Activated CD4-positive, alpha-beta T cell treated with anti-CD3 and anti-CD28 coated beads, Interleukin-2, amount 50 U/mL, for 4 hours (primary cell): ENCODE measurements around the gene EPB41L4B.
"Not testable (repeated sequence)": the region's sequence is repeated elsewhere in the genome, so short reads cannot be mapped to it uniquely, and the experiment has no call there.

Experiments used
- DNase-seq, 2 experiments: peaks; one replicate each; pipeline ENCODE4 v3.0.0-alpha.2; 2020

The EPB41L4B gene

DNA sequence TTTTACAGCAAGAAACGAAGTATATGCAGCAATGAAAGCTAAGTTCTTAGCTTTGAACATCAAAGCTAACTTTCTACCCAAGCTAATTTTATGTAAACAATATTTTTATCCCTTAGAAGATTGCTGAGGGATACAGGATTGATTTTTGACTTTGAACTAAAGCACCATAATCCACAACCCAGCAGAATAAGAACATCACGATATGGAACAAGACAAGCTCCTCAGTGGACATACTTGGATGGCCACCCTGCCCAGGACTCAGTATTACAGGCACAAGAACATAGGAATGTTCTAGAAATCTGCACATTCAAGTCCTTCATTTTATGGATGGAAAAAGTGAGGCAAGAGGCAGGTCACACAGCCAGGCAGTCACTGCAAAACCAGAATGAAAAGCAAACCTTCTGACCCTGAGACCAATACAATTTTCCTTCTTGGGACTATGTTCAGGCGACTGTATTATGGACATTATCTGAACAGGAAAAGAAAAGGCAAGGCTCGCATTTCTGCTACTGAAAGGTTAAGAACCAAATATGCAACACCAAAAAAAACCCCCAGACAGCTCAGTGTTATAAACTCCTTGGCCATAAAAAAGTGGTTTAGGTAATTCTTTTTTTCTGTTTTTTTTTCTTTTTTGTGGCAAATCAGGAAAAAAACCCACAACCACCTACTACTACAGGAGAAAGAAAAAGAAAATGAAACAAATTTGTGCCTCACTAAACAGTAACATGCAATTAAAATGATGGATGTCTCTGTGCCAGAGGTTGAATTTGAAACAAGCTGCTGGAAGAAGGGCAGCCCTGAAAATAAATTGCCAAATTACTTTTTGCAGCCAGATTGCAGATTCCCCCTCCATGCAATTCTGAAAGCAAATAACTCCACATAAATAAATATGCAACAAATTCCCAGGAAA is 25.4 kb downstream of the EPB41L4B start:
- DNase-seq: no peak

- no peak for DNase-seq
These were observed 30.5 kb downstream of the EPB41L4B start for GRCh38 chr9:109290385-109290784.

- no peak for DNase-seq
These were observed 30.9 kb downstream of the EPB41L4B start for GRCh38 chr9:109289931-109290330.

DNA sequence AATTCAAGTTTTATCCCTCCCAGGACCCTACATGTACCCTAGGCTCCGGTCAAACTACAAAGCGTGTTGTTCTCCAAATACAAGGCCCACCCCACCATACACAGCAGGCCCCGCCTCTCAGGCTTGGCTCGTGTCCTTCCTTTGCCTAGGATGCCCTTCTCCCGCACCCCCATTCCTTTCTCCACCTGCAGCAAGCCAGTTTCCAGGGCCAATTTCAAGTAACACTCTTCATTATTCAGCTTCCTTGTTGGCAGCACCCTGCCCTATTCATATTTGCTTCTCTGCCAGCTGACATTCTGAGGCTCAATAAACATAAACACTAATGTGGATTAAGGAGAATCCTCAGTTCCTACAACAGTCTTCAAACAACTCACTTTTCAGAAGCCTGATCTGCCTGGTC is 31.7 kb downstream of the EPB41L4B start:
- DNase-seq: no peak

- DNase-seq: no peak
These were observed 33.9 kb downstream of the EPB41L4B start for GRCh38 chr9:109286981-109287380.

DNA sequence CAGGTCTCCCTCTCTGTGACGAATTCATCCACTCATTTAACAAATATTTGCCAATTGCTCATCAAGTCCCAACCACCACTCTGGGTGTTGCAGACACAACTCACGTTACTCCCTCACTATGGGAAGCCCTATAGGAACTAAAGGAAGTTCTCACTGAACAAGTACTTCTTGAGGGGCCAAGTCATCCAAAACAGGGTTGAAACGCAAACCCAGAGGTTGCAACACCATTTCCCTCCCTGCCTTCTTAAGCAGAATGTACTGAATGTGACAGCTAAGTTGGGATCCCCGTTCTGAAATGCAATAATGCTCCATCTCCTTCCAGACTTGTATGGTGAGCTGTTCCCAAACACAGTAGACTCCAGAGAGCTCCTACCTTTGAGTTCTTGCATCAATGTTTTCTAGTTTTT is 34.3 kb downstream of the EPB41L4B start:
- DNase-seq: no peak

- not testable (repeated sequence) for DNase-seq
These were observed 37.2 kb downstream of the EPB41L4B start for GRCh38 chr9:109283672-109284071.

GRCh38 chr9:109283012-109283411 is 37.8 kb downstream of the EPB41L4B start:
- no peak for DNase-seq

GRCh38 chr9:109282302-109282701 is 38.6 kb downstream of the EPB41L4B start:
- no peak for DNase-seq

- no peak for DNase-seq
These were observed 39.3 kb downstream of the EPB41L4B start for GRCh38 chr9:109281518-109281917.

GRCh38 chr9:109278848-109279247 is 42.0 kb downstream of the EPB41L4B start:
- no peak for DNase-seq

DNA sequence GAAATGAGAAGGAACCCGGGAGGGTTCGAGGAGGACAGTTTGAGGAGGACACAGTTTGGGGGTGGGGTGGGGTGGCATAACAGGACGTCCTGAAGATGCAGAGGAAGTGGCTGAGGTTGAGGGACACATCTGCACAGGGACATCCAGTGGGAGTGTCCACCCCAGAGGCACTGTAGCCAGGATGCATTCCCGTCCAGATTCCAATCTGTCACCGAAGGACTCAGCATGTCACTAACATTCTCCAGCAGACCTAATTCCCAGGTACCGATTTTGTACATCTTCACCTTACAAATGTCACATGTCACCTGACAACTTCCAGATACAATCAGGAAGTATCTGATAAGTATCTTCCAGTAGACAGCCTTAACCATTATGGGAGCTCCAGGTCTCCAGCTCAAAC is 42.6 kb downstream of the EPB41L4B start:
- DNase-seq: no peak

DNA sequence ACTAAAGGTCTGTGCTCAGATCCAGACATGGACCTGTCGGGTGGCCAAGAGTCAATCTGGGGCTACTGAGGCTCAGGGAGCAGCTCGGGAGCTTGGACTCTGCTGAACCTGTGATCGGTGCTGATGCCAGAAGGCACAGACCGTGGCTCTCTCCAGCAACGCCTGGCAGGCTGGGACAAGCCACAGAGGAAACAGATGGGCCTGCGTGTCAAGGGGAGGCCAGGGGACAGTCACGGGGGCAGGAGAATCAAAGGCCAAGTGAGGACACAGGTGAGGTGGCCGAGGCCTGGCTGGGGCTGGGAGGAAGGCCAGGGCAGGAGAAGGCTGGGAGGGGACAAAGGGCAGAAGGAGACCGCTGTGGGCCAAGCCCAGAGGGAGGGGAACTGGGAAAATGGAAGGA is 43.4 kb downstream of the EPB41L4B start:
- no peak for DNase-seq

- DNase-seq: no peak
These were observed 44.1 kb downstream of the EPB41L4B start for GRCh38 chr9:109276469-109277440.

GRCh38 chr9:109274884-109275730 is 45.8 kb downstream of the EPB41L4B start:
- DNase-seq: no peak

DNA sequence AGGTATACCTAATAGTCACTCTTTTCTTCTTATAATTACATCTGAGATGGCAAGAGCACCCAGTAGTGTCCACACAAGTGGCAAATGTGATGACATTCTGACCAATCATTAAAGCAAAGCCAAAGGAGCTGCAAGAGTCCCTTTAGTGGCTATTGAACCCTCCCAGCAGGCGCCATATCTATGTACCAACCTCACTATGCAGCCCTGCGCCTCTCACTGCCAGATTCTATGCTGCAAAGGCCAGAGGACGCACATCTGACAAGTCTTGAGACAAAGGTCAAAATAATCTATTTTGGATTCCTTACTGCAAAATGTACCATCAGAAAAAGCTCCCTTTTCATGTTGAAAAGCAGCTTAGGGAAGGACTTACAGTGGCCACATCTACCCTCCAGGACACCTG is 47.0 kb downstream of the EPB41L4B start:
- no peak for DNase-seq

- no peak for DNase-seq
These were observed 48.1 kb downstream of the EPB41L4B start for GRCh38 chr9:109272745-109273144.

- DNase-seq: no peak
These were observed 48.8 kb downstream of the EPB41L4B start for GRCh38 chr9:109272045-109272444.

DNA sequence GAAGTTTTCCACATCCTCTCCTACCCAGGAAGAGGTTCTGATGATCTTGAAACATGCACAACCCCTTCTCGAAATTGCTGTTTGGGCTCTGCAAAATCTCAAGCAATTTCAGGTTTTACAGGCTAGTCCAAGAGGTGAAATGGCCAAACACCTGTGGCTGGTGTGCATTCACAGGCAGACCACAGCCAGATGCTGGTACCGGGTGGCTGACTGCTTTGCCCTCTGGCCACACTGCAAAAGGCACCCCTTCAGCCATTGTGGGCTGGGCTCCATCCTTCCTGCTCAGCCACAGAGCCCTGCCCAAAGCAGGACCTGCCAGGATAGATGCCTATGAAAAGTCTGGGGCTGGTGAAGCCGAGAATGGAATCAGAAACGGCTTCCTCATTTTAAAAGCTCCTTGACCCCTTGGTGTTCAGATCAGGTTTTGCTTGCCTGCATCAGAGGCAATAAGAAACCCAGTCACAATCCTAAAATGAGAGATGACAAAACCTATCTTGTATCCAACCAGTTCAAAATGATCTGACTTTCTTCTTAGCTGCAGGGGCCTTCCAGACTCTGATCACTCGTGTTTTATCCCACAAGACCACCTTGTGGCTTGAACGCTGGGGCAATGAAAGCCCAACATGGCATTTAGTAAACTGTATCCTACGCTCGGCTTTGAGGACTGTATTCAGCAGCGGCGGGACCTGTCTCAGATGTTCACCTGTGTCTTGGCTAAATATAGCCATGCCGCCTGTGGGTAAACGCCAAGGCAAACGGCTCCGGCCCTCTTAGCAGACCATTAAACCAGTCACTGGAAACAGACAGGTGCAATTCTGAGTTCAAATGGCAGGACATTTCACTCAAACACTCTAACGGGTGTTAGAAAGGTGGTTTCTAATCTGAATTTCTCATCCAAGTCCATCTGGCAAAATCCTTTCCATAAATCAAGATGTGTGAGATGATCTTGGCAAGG is 49.6 kb downstream of the EPB41L4B start:
- DNase-seq: no peak

DNA sequence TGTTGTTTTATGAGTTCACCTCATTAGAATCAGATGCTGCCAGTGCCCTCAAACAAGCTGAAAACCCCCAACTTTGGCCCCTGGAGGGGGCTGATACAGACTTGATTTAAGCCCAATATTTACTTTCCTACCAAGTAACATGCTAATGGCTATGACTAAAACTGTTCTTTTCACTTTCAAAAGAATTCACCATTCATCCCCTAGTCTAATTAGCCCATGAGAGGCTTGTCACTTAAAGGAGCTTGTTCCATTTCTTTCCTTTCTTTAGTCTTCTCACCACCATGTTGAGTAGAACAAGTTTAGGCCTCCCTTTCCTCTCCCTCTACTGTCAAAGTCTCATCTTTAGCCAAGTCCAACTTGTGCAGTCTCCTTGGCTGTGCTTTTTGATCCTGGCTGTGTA is 50.4 kb downstream of the EPB41L4B start:
- DNase-seq: no peak

DNA sequence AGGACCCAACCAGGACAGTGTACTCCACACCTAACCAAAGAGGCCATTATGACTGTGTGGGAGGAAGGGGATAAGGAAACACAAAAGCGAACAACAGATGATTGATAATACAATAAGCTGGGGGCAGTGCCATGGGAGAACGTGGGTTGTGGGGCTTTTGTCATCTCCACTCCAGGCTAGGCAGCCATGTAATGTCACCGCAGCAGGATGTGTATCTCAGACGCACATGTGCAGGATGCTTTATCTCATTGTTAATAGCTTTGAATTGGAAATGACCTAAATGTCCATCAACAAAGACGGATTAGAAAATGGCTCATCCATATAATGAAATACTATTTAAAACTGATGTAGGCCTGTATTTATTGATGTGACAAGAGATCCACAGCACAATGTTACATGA is 51.0 kb downstream of the EPB41L4B start:
- DNase-seq: no peak
